Skeletal muscle cell (primary cell): Measurements from ENCODE around the gene PPP4R1.
A peak's percentile ranks its signal among the peaks of the same experiment; 100 is the strongest.

ENCODE experiments used
- DNase-seq: peaks from one replicate; pipeline ENCODE4 v3.0.0-alpha.2; 2010; ENCODE audit warnings: low read depth
- H3K4me3 ChIP-seq: 2 replicates; pipeline ENCODE4 v1.5.1; 2011; ENCODE audit warnings: low read depth, mild to moderate bottlenecking, control low read depth, low read length, moderate library complexity

Gene PPP4R1

GRCh38 chr18:9559253-9559652 lies 55.1 kb downstream of the PPP4R1 start:
- H3K4me3 ChIP-seq: no peak overlapping the region
- no peak for DNase-seq

GRCh38 chr18:9558387-9559064 lies 55.8 kb downstream of the PPP4R1 start:
- H3K4me3 ChIP-seq: no peak overlapping the region
- DNase-seq: no peak

GRCh38 chr18:9557250-9557943 lies 57.0 kb downstream of the PPP4R1 start:
- no peak overlapping the region for H3K4me3 ChIP-seq
- no peak for DNase-seq

- no peak for DNase-seq
Measured at GRCh38 chr18:9552616-9553015, 61.7 kb downstream of the PPP4R1 start.

GRCh38 chr18:9552191-9552590 lies 62.2 kb downstream of the PPP4R1 start:
- no peak for DNase-seq
- H3K4me3 ChIP-seq: no peak overlapping the region

More at GRCh38 chr18:9552616-9553015, 61.7 kb downstream of the PPP4R1 start:
- H3K4me3 ChIP-seq: no peak overlapping the region

GRCh38 chr18:9550429-9550828 lies 63.9 kb downstream of the PPP4R1 start:
- no peak overlapping the region for H3K4me3 ChIP-seq
- DNase-seq: no peak

GRCh38 chr18:9549405-9549804 lies 65.0 kb downstream of the PPP4R1 start:
- no peak overlapping the region for H3K4me3 ChIP-seq
- no peak for DNase-seq

GRCh38 chr18:9547782-9548181 lies 66.6 kb downstream of the PPP4R1 start:
- H3K4me3 ChIP-seq: no peak overlapping the region
- no peak for DNase-seq

- no peak for DNase-seq
- no peak overlapping the region for H3K4me3 ChIP-seq
Measured at GRCh38 chr18:9546468-9546867, 67.9 kb downstream of the PPP4R1 start.

- DNase-seq: no peak
- H3K4me3 ChIP-seq: no peak overlapping the region
Measured at GRCh38 chr18:9545029-9545428, 69.3 kb downstream of the PPP4R1 start.

GRCh38 chr18:9542924-9543323 lies 71.4 kb downstream of the PPP4R1 start:
- DNase-seq: no peak
- H3K4me3 ChIP-seq: no peak overlapping the region

- H3K4me3 ChIP-seq: no peak overlapping the region
- no peak for DNase-seq
Measured at GRCh38 chr18:9539938-9540337, 74.4 kb downstream of the PPP4R1 start.

- peak; percentile 75 for DNase-seq
Measured at GRCh38 chr18:9539283-9539682, 75.1 kb downstream of the PPP4R1 start.

GRCh38 chr18:9537677-9538076 lies 76.7 kb downstream of the PPP4R1 start:
- no peak for DNase-seq
- H3K4me3 ChIP-seq: no peak overlapping the region

More at GRCh38 chr18:9539283-9539682, 75.1 kb downstream of the PPP4R1 start:
- H3K4me3 ChIP-seq: no peak overlapping the region

GRCh38 chr18:9536354-9537152 lies 77.8 kb downstream of the PPP4R1 start:
- peak; percentile 31 for DNase-seq

GRCh38 chr18:9535430-9535991 lies 78.8 kb downstream of the PPP4R1 start:
- no peak overlapping the region for H3K4me3 ChIP-seq

More at GRCh38 chr18:9536354-9537152, 77.8 kb downstream of the PPP4R1 start:
- H3K4me3 ChIP-seq: no peak overlapping the region

GRCh38 chr18:9534844-9535243 lies 79.5 kb downstream of the PPP4R1 start:
- no peak for DNase-seq
- H3K4me3 ChIP-seq: no peak overlapping the region

More at GRCh38 chr18:9535430-9535991, 78.8 kb downstream of the PPP4R1 start:
- DNase-seq: peak; percentile 84

- H3K4me3 ChIP-seq: no peak overlapping the region
- no peak for DNase-seq
Measured at GRCh38 chr18:9531791-9532410, 82.5 kb downstream of the PPP4R1 start.

- DNase-seq: no peak
- H3K4me3 ChIP-seq: no peak overlapping the region
Measured at GRCh38 chr18:9530226-9531009, 83.9 kb downstream of the PPP4R1 start.
